Prostate gland (tissue), 2 donors: ENCODE data around the gene ZNF367. TPM values are rescaled to one million over a fixed set of nuclear protein-coding genes. Genes with fewer than 3 reads are reported as not detected.
A peak's percentile ranks its signal among the peaks of the same experiment; 100 is the strongest.

Experiments used
- DNase-seq: peaks from one replicate; pipeline ENCODE4 v3.0.0-alpha.2; 2019; ENCODE audit warnings: low spot score
- H3K27ac ChIP-seq, 2 donors: fragments of 200-600 bp; sonication (generic); 2 replicates each; pipeline ENCODE4 v1.5.1; 2017 to 2019
- H3K27me3 ChIP-seq: fragments of 200-600 bp; sonication (generic); replicated peaks from 2 replicates; pipeline ENCODE4 v1.5.1; 2019; ENCODE audit not compliant: insufficient read depth
- H3K36me3 ChIP-seq, 2 donors: fragments of 200-600 bp; sonication (generic); 1 replicate in 1 of 2; 2 replicates in 1 of 2; pipeline versions ENCODE4 v1.5.1 to v1.8.1; 2017 to 2019
- H3K4me1 ChIP-seq: fragments of 200-600 bp; sonication (generic); replicated peaks from 2 replicates; pipeline ENCODE4 v1.5.1; 2019
- H3K4me3 ChIP-seq, 2 donors: fragments of 200-600 bp; sonication (generic); 2 replicates each; pipeline ENCODE4 v1.5.1; 2017 to 2019
- H3K9me3 ChIP-seq: fragments of 200-600 bp; sonication (generic); 2 replicates; pipeline ENCODE4 v1.5.1; 2017
- CTCF ChIP-seq, 4 experiments: fragments of 200-600 bp in 2 of 4; fragments of 450-650 bp in 2 of 4; sonication (generic) in 2 of 4; IDR thresholded peaks; 1 replicate in 3 of 4; 2 replicates in 1 of 4; pipeline ENCODE4 v1.5.1; 2016 to 2019; ENCODE audit warnings: antibody characterized with exemption in 4 of 4, mild to moderate bottlenecking in 2 of 4, moderate library complexity in 2 of 4
- POLR2A ChIP-seq: fragments of 450-650 bp; IDR thresholded peaks from one replicate; pipeline ENCODE4 v1.6.1; 2016; ENCODE audit warnings: antibody characterized with exemption, mild to moderate bottlenecking
- POLR2AphosphoS5 ChIP-seq: sonication (generic); formaldehyde crosslinking; IDR thresholded peaks from one replicate; pipeline ENCODE4 v1.6.1; 2017; ENCODE audit warnings: antibody characterized with exemption
- WGBS: methylation state at CpG from one replicate; pipeline ENCODE4 v1.1.5; 2018; 5-methylcytosine and 5-hydroxymethylcytosine counted together
- intact Hi-C: fragments of 100-400 bp; cut with DNase I; formaldehyde crosslinking; loops from one replicate; pipeline ENCODE4 v1.14.2; 2022
- total RNA-seq, 2 donors: library from RNA; depleted of rRNA; stranded (reverse); fragments of >200 nt; gene quantifications; one replicate each; pipeline ENCODE4 v1.1.0, GENCODE V29; 2016

ZNF367 gene
- total RNA-seq, 2 donors from 2014 or later, result 2.9 to 5.5 TPM

DNA sequence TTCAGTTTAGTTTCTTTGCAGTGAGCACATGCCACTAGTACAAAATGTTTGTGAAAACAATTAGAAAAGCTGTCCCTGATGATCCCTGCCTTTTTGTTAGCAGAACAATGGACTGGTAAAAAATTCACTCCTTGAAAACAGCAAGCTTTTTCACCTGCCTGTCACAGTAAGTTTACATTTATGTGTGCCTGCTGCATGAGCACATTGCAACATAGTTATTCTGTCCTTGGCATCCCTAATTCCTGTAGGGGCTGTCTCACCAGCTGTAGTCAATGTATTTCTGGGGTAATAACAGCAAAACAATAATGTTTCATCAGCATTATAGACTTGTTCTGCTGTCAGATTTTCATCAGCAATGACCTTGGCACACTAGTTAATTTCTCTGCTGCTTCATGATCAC is 11.6 kb upstream of the ZNF367 start:
- no peak for DNase-seq
- intact Hi-C loops, result no loop called here
- Histone ChIP-seq H3K36me3 (no peaks in the 10 kb centered on the region), H3K27me3 (no peaks in the 10 kb centered on the region), H3K4me1 (no peaks in the 10 kb centered on the region), H3K4me3 (no peak overlapping the region), H3K9me3 (no peaks in the 10 kb centered on the region), H3K27ac (no peak overlapping the region)
- TF ChIP-seq POLR2A (no peak), POLR2AphosphoS5 (no peak), CTCF (IDR thresholded peaks at IDR 0.05) (no peak)

DNA sequence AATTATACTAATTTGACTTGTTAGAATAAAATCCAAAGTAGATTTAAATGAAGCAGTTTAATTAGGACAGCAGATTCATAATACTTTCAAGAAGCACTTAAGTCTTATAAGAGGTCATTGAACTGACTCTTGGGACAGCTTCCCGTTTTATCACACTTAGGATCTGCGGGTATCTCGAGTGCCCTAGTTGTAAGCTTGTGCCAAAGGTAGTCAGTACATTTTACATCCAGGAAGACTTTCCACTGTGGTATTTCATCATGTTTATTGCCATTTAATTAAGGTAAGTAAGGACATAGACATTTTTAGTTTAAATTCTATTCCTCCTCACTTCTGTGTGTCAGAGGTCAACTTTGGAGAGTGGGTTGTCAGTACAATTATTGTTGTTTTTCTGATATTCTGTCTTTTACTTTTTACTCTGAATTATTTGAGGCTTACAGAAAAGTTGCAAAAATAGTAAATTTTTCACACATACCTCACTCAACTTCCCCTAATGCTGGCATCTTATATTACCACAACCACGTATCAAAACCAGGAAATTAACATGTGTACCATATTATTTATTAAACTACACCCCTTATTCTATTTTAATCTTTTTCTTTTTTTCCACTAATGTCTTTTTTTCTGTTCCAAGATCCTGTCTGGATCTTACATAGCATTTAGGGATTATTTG is 7.5 kb upstream of the ZNF367 start:
- H3K9me3 ChIP-seq, result no peaks in the 10 kb centered on the region
- intact Hi-C loops, result no loop called here
- no peaks in the 10 kb centered on the region for H3K4me1 ChIP-seq
- no peaks in the 10 kb centered on the region for H3K27me3 ChIP-seq
- no peaks in the 10 kb centered on the region for H3K36me3 ChIP-seq
- no peak overlapping the region for H3K27ac ChIP-seq
- TF ChIP-seq CTCF (IDR thresholded peaks at IDR 0.05) (no peak), POLR2AphosphoS5 (no peak), POLR2A (no peak)
- no peak overlapping the region for H3K4me3 ChIP-seq
- no peak for DNase-seq
- 66% methylated on average over 4 of the region's 4 CpGs for WGBS

DNA sequence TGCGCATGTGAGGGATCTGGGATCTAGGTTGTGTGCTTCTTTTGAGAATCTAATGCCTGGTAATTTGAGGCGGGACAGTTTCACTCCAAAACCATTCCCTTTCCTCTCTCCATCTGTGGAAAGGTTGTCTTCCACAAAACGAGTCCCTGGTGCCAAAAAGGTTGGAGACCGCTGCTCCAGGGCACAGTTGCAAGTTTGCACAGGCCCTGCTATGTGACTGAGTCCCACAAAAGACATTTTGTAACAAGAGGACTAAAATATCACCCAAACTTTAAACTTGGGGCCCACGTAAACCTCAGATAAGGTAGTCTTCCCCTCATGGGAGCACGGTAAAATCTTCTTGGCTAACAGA is 5.8 kb upstream of the ZNF367 start:
- 47% methylated on average over 6 of the region's 6 CpGs for WGBS
- Histone ChIP-seq H3K9me3 (no peaks in the 10 kb centered on the region), H3K27ac (no peak overlapping the region), H3K36me3 (no peaks in the 10 kb centered on the region), H3K4me1 (no peaks in the 10 kb centered on the region), H3K27me3 (no peaks in the 10 kb centered on the region), H3K4me3 (no peak overlapping the region)
- no peak for TF ChIP-seq POLR2AphosphoS5
- no peak for TF ChIP-seq CTCF (IDR thresholded peaks at IDR 0.05)
- no peak for TF ChIP-seq POLR2A
- intact Hi-C loops, result no loop called here
- DNase-seq, result peak; percentile 15

GRCh38 chr9:96423322-96423984 is 5.3 kb upstream of the ZNF367 start:
- Histone ChIP-seq H3K36me3 (no peaks in the 10 kb centered on the region), H3K27me3 (no peaks in the 10 kb centered on the region), H3K27ac (no peak overlapping the region), H3K4me3 (no peak overlapping the region), H3K4me1 (no peaks in the 10 kb centered on the region), H3K9me3 (no peaks in the 10 kb centered on the region)
- DNase-seq, result no peak
- intact Hi-C loops, result no loop called here
- 75% methylated on average over 5 of the region's 8 CpGs for whole genome bisulfite sequencing
- TF ChIP-seq CTCF (IDR thresholded peaks at IDR 0.05), result no peak
- TF ChIP-seq POLR2A, result no peak
- no peak for TF ChIP-seq POLR2AphosphoS5
